B cell (primary cell): Measurements from ENCODE around the gene ATG16L1. TPM values are rescaled to one million over a fixed set of nuclear protein-coding genes. Genes with fewer than 3 reads are reported as not detected.

ENCODE experiments used
- ATAC-seq: fragments of 200-7000 bp; cut with Tn5 transposase; one replicate; pipeline ENCODE4 v1.10.0; 2021; ENCODE audit warnings: low read depth, mild to moderate bottlenecking, moderate number of reproducible peaks, moderate library complexity
- CTCF ChIA-PET: fragments of 350-600 bp; sonication (Branson Sonifier 250); formaldehyde crosslinking; loops from one replicate; lab custom pipeline; 2021; ENCODE audit warnings: antibody characterized with exemption, inconsistent platforms; lab: Charles Lee
- POLR2A ChIA-PET: fragments of 350-600 bp; sonication (Branson Sonifier 250); formaldehyde crosslinking; loops from one replicate; lab custom pipeline; 2021; ENCODE audit warnings: antibody characterized with exemption; lab: Charles Lee
- DNase-seq: peaks from one replicate; pipeline ENCODE4 v3.0.0; 2013
- H2AFZ ChIP-seq: 2 replicates; pipeline ENCODE4 v1.6.1; 2012; ENCODE audit warnings: mild to moderate bottlenecking, low read depth, low read length; ENCODE audit not compliant: insufficient read depth, poor library complexity, severe bottlenecking
- H3K27ac ChIP-seq, 2 donors: 1 replicate in 1 of 2; 2 replicates in 1 of 2; pipeline ENCODE4 v1.5.1; 2012 to 2013; ENCODE audit warnings: low read length in 2 of 2, mild to moderate bottlenecking in 2 of 2, moderate library complexity in 1 of 2
- H3K27me3 ChIP-seq, 4 experiments: fragments of 200-600 bp in 1 of 4; sonication (generic) in 1 of 4; replicated peaks in 1 of 4; 1 replicate in 2 of 4; 2 replicates in 2 of 4; pipeline versions ENCODE4 v1.6.1 to v1.7.0; 2013 to 2016; ENCODE audit warnings: low read length in 3 of 4, mild to moderate bottlenecking in 2 of 4, mixed read lengths in 1 of 4, moderate library complexity in 1 of 4; ENCODE audit not compliant: insufficient read depth in 4 of 4, control insufficient read depth in 3 of 4; ENCODE audit errors: control extremely low read depth in 1 of 4
- H3K36me3 ChIP-seq, 2 experiments: replicated peaks in 1 of 2; 1 replicate in 1 of 2; 2 replicates in 1 of 2; pipeline versions ENCODE4 v1.6.1 to v1.7.1; 2013; ENCODE audit warnings: low read length in 1 of 2; ENCODE audit not compliant: insufficient read depth in 2 of 2, control insufficient read depth in 1 of 2; ENCODE audit errors: control extremely low read depth in 1 of 2, extremely low read depth in 1 of 2
- H3K4me1 ChIP-seq, 2 donors: fragments of 200-600 bp in 1 of 2; sonication (generic) in 1 of 2; 1 replicate in 1 of 2; 2 replicates in 1 of 2; pipeline versions ENCODE4 v1.5.1 to v1.6.1; 2013 to 2017; ENCODE audit warnings: low read length in 2 of 2; ENCODE audit not compliant: control insufficient read depth in 2 of 2, insufficient read depth in 2 of 2
- H3K4me2 ChIP-seq: replicated peaks from 2 replicates; pipeline ENCODE3; 2012; ENCODE audit warnings: mild to moderate bottlenecking, low read depth, low read length; ENCODE audit not compliant: poor library complexity, severe bottlenecking
- H3K4me3 ChIP-seq, 5 experiments: fragments of 200-600 bp in 1 of 5; sonication (generic) in 1 of 5; 1 replicate in 3 of 5; 2 replicates in 2 of 5; pipeline versions ENCODE4 v1.5.1 to v1.7.0; 2011 to 2016; ENCODE audit warnings: low read length in 4 of 5, mild to moderate bottlenecking in 4 of 5, low read depth in 2 of 5, control low read depth in 1 of 5, moderate library complexity in 1 of 5; ENCODE audit not compliant: insufficient read depth in 1 of 5; ENCODE audit errors: control extremely low read depth in 1 of 5, extremely low read depth in 1 of 5
- H3K79me2 ChIP-seq: fragments of 200-600 bp; sonication (generic); one replicate; pipeline ENCODE4 v1.6.0; 2016; ENCODE audit warnings: low read length; ENCODE audit not compliant: control insufficient read depth, insufficient read depth
- H3K9ac ChIP-seq: fragments of 200-600 bp; sonication (generic); 2 replicates; pipeline ENCODE4 v1.6.1; 2017; ENCODE audit warnings: mild to moderate bottlenecking, low read length, moderate library complexity
- H3K9me3 ChIP-seq, 3 donors: one replicate each; pipeline versions ENCODE4 v1.6.1 to v1.7.1; 2013; ENCODE audit warnings: low read length in 2 of 3; ENCODE audit not compliant: control insufficient read depth in 2 of 3, insufficient read depth in 1 of 3; ENCODE audit errors: control extremely low read depth in 1 of 3
- H4K20me1 ChIP-seq: 2 replicates; pipeline ENCODE4 v1.6.0; 2012; ENCODE audit warnings: mild to moderate bottlenecking, low read length; ENCODE audit not compliant: insufficient read depth, control insufficient read depth, poor library complexity, severe bottlenecking
- H3K27ac Mint-ChIP-seq: one replicate; pipeline ENCODE4 v1.8.0; 2021; ENCODE audit warnings: mixed read lengths
- H3K27me3 Mint-ChIP-seq: one replicate; pipeline ENCODE4 v1.8.0; 2021; ENCODE audit warnings: mixed read lengths
- H3K4me1 Mint-ChIP-seq: one replicate; pipeline ENCODE4 v1.8.0; 2021; ENCODE audit warnings: mixed read lengths
- H3K4me3 Mint-ChIP-seq: one replicate; pipeline ENCODE4 v1.8.0; 2021; ENCODE audit warnings: mixed read lengths
- H3K9me3 Mint-ChIP-seq: one replicate; pipeline ENCODE4 v1.8.0; 2022; ENCODE audit warnings: mixed read lengths; ENCODE audit not compliant: insufficient read depth
- EZH2 ChIP-seq: IDR thresholded peaks from 2 replicates; pipeline ENCODE4 v1.6.1; 2012; ENCODE audit warnings: borderline replicate concordance, low read depth, mild to moderate bottlenecking, moderate library complexity, low read length; ENCODE audit not compliant: insufficient read depth, poor library complexity, severe bottlenecking
- WGBS: methylation state at CpG from one replicate; pipeline ENCODE4 v1.1.5; 2013; ENCODE audit warnings: missing lambda C conversion rate; ENCODE audit not compliant: insufficient coverage; 5-methylcytosine and 5-hydroxymethylcytosine counted together
- intact Hi-C: fragments of 100-400 bp; cut with micrococcal nuclease; formaldehyde crosslinking; loops from one replicate; pipeline ENCODE4 v1.10.0; 2022
- polyA plus RNA-seq: library from polyadenylated mRNA; depleted of rRNA; stranded (reverse); fragments of >200 nt; gene quantifications from 2 replicates; pipeline ENCODE4 v1.2.3, GENCODE V29; 2012
- total RNA-seq, 2 donors: library from RNA; stranded (reverse); fragments of 120-200 nt in 1 of 2; gene quantifications; 1 replicate in 1 of 2; 2 replicates in 1 of 2; pipeline versions ENCODE4 v1.2.3 to v1.2.4, GENCODE V29; 2013 to 2022
- TF ChIP-seq, protein P1 (sequence below): fragments of 200-600 bp; IDR thresholded peaks from one replicate; pipeline ENCODE4 v1.8.0; 2022; ENCODE audit warnings: antibody characterized with exemption, mild to moderate bottlenecking

Gene ATG16L1
- total and polyA plus RNA-seq, 2 donors (not counting 1 experiment from before 2014, with no cell fraction given), result 25.7 to 69.9 TPM

DNA sequence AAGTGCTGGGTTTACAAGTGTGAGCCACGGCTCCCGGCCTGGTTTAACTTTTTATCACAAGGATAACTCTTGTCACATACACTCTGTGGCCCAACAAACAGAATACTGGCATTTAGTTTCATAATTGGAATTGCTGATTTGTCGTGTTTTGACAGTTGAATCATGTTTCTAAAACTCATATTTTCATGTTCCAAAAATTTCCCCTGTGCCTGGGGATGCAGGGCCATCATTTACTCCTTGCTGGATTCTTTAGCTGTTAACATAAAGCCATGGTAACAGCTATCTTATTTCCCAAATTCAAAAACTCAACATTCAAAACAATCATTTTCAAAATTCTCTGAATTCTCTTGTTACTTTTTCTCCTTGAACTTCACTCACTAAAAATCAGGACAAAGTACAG lies 16.5 kb upstream of the ATG16L1 start:
- H3K27me3 Mint-ChIP-seq, result no peaks in the 10 kb centered on the region
- H3K27ac Mint-ChIP-seq, result no peak overlapping the region
- no peaks in the 10 kb centered on the region for H3K27me3 ChIP-seq
- H3K4me1 ChIP-seq, result peaks cover 4 to 11% of the 10 kb centered on the region in 2 donors
- no peak for DNase-seq
- H3K4me2 ChIP-seq, result no peak overlapping the region
- H3K4me1 Mint-ChIP-seq, result peaks cover 7% of the 10 kb centered on the region
- H3K9me3 Mint-ChIP-seq, result no peaks in the 10 kb centered on the region
- intact Hi-C loops, result no loop called here
- TF ChIP-seq, protein P1, sequence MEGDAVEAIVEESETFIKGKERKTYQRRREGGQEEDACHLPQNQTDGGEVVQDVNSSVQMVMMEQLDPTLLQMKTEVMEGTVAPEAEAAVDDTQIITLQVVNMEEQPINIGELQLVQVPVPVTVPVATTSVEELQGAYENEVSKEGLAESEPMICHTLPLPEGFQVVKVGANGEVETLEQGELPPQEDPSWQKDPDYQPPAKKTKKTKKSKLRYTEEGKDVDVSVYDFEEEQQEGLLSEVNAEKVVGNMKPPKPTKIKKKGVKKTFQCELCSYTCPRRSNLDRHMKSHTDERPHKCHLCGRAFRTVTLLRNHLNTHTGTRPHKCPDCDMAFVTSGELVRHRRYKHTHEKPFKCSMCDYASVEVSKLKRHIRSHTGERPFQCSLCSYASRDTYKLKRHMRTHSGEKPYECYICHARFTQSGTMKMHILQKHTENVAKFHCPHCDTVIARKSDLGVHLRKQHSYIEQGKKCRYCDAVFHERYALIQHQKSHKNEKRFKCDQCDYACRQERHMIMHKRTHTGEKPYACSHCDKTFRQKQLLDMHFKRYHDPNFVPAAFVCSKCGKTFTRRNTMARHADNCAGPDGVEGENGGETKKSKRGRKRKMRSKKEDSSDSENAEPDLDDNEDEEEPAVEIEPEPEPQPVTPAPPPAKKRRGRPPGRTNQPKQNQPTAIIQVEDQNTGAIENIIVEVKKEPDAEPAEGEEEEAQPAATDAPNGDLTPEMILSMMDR, result no peak
- no peak for TF ChIP-seq EZH2
- no peak overlapping the region for H3K9ac ChIP-seq
- 100% methylated on average over 1 of the region's 3 CpGs for WGBS
- H3K4me3 ChIP-seq, result no peak overlapping the region
- no peak overlapping the region for H3K4me3 Mint-ChIP-seq
- ChIA-PET CTCF (interaction anchor here (0.7 to 1.1 kb wide), 2 partner anchors 30 to 150 kb away, joined by 3 read pairs; no protein-coding TSS in a partner anchor), POLR2A (interaction anchor here (0.7 kb wide), 2 partner anchors 10 to 116 kb away, joined by 4 to 5 read pairs; no protein-coding TSS in a partner anchor)
- no peak overlapping the region for H2AFZ ChIP-seq
- peaks cover 6% of the 10 kb centered on the region for H3K79me2 ChIP-seq
- H4K20me1 ChIP-seq, result no peaks in the 10 kb centered on the region
- no peak for ATAC-seq
- peaks cover 0 to 4% (median 0%) of the 10 kb centered on the region in 3 donors for H3K9me3 ChIP-seq
- H3K36me3 ChIP-seq, result no peaks in the 10 kb centered on the region
- H3K27ac ChIP-seq, result no peak overlapping the region

DNA sequence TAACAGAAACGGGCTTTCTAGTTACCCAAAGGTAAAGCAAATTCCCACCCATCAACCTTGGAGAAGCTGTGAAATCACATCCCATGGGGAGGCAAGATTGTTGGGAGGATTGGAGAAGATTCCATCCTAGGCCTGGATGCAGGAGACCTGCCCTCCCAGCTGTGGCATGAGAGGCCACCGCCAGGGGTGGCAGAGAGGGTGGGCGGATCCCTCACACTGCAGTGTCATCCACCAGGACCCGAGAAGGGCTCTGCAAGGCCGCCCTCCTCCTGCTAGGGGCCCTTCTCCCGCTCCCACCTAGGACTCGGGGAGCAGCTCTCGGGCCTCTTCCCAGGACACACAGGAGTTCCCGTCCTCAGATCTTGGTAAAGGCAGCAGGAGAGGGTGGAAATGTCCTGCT lies 15.5 kb upstream of the ATG16L1 start:
- H3K27me3 ChIP-seq, result no peaks in the 10 kb centered on the region
- no peak overlapping the region for H3K4me3 ChIP-seq
- no peaks in the 10 kb centered on the region for H3K36me3 ChIP-seq
- H3K9me3 Mint-ChIP-seq, result no peaks in the 10 kb centered on the region
- POLR2A ChIA-PET, result interaction anchor here (0.7 kb wide), 1 partner anchor 207 kb away, joined by 6 read pairs; no protein-coding TSS in a partner anchor
- no peak overlapping the region for H3K4me2 ChIP-seq
- DNase-seq, result no peak
- no peak overlapping the region for H3K4me3 Mint-ChIP-seq
- TF ChIP-seq, protein P1, result no peak
- TF ChIP-seq EZH2, result no peak
- H3K27me3 Mint-ChIP-seq, result no peaks in the 10 kb centered on the region
- intact Hi-C loops, result no loop called here
- 90% methylated on average over 3 of the region's 9 CpGs for WGBS
- H2AFZ ChIP-seq, result no peak overlapping the region
- peaks cover 0 to 4% (median 0%) of the 10 kb centered on the region in 3 donors for H3K9me3 ChIP-seq
- CTCF ChIA-PET, result interaction anchor here (1.8 kb wide), 1 partner anchor 15 kb away, joined by 7 read pairs; the partner anchor contains the start of gene ATG16L1
- H3K27ac ChIP-seq, result no peak overlapping the region
- no peak overlapping the region for H3K9ac ChIP-seq
- H3K4me1 Mint-ChIP-seq, result peaks cover 13% of the 10 kb centered on the region
- no peaks in the 10 kb centered on the region for H4K20me1 ChIP-seq
- peaks cover 6% of the 10 kb centered on the region for H3K79me2 ChIP-seq
- H3K4me1 ChIP-seq, result peaks cover 12 to 20% of the 10 kb centered on the region in 2 donors
- no peak overlapping the region for H3K27ac Mint-ChIP-seq
- ATAC-seq, result no peak
